Glomerular visceral epithelial cell (primary cell): ENCODE results near the gene ZNF407.
A peak's percentile ranks its signal among the peaks of the same experiment; 100 is the strongest.

Experiments
- DNase-seq: peaks from one replicate; pipeline ENCODE4 v3.0.0-alpha.2; 2016; ENCODE audit errors: extremely low spot score

The ZNF407 gene

GRCh38 chr18:74728586-74728985 lies 130.9 kb downstream of the ZNF407 start:
- no peak for DNase-seq

GRCh38 chr18:74731097-74731496 lies 133.4 kb downstream of the ZNF407 start:
- DNase-seq, result peak; percentile 34

- DNase-seq, result no peak
These were observed 134.7 kb downstream of the ZNF407 start for GRCh38 chr18:74732380-74732779.

GRCh38 chr18:74733598-74733997 lies 135.9 kb downstream of the ZNF407 start:
- no peak for DNase-seq

GRCh38 chr18:74734013-74734444 lies 136.4 kb downstream of the ZNF407 start:
- no peak for DNase-seq

GRCh38 chr18:74739926-74740325 lies 142.3 kb downstream of the ZNF407 start:
- DNase-seq, result no peak

GRCh38 chr18:74742573-74743243 lies 145.0 kb downstream of the ZNF407 start:
- DNase-seq, result peak; percentile 57

- peak; percentile 53 for DNase-seq
These were observed 148.1 kb downstream of the ZNF407 start for GRCh38 chr18:74745633-74746403.

GRCh38 chr18:74748809-74749208 lies 151.1 kb downstream of the ZNF407 start:
- no peak for DNase-seq

- DNase-seq, result no peak
These were observed 161.3 kb downstream of the ZNF407 start for GRCh38 chr18:74758995-74759394.

GRCh38 chr18:74760026-74760425 lies 162.4 kb downstream of the ZNF407 start:
- no peak for DNase-seq

GRCh38 chr18:74760436-74760835 lies 162.8 kb downstream of the ZNF407 start:
- no peak for DNase-seq

GRCh38 chr18:74766251-74766650 lies 168.6 kb downstream of the ZNF407 start:
- no peak for DNase-seq

GRCh38 chr18:74768096-74768495 lies 170.4 kb downstream of the ZNF407 start:
- DNase-seq, result no peak

- no peak for DNase-seq
These were observed 175.5 kb downstream of the ZNF407 start for GRCh38 chr18:74773171-74773624.

- no peak for DNase-seq
These were observed 176.8 kb downstream of the ZNF407 start for GRCh38 chr18:74774486-74774885.

GRCh38 chr18:74775239-74775638 lies 177.6 kb downstream of the ZNF407 start:
- DNase-seq, result no peak

- no peak for DNase-seq
These were observed 180.6 kb downstream of the ZNF407 start for GRCh38 chr18:74778191-74778847.

GRCh38 chr18:74784752-74785151 lies 187.1 kb downstream of the ZNF407 start:
- DNase-seq, result no peak

- DNase-seq, result no peak
These were observed 188.0 kb downstream of the ZNF407 start for GRCh38 chr18:74785632-74786031.

- DNase-seq, result no peak
These were observed 191.0 kb downstream of the ZNF407 start for GRCh38 chr18:74788657-74789056.

- no peak for DNase-seq
These were observed 191.4 kb downstream of the ZNF407 start for GRCh38 chr18:74789078-74789477.

GRCh38 chr18:74790451-74790850 lies 192.8 kb downstream of the ZNF407 start:
- DNase-seq, result no peak
